PC-3 (cell line): ENCODE data around the gene MANSC1. TPM values are rescaled to one million over a fixed set of nuclear protein-coding genes. Genes with fewer than 3 reads are reported as not detected.

Source experiments
- ATAC-seq: fragments of 200-7000 bp; cut with Tn5 transposase; 2 replicates; pipeline ENCODE4 v1.9.1; 2020; ENCODE audit warnings: mild to moderate bottlenecking, moderate library complexity
- BruUV-seq: library from RNA; stranded (reverse); fragments of 400-500 nt; replicated peaks from 2 replicates; lab custom pipeline; 2021; lab: Mats Ljungman, UMichigan
- CTCF ChIA-PET: fragments of 300-600 bp; sonication (Branson Sonifier 250); formaldehyde crosslinking; loops from one replicate; lab custom pipeline; 2022; ENCODE audit warnings: antibody characterized with exemption; lab: Charles Lee
- POLR2A ChIA-PET: fragments of 300-600 bp; sonication (Branson Sonifier 250); formaldehyde crosslinking; loops from one replicate; lab custom pipeline; 2022; ENCODE audit warnings: antibody characterized with exemption; ENCODE audit not compliant: unreplicated experiment; lab: Charles Lee
- DNase-seq: peaks from one replicate; pipeline ENCODE4 v3.0.0-alpha.2; 2015
- H2AFZ ChIP-seq: fragments of 300-600 bp; sonication (generic); 2 replicates; pipeline ENCODE4 v1.6.0; 2016; ENCODE audit warnings: antibody characterized with exemption, low read length
- H3F3A ChIP-seq: fragments of 300-600 bp; sonication (generic); one replicate; pipeline ENCODE4 v1.6.0; 2017; ENCODE audit warnings: antibody characterized with exemption, low read length, control low read depth, mild to moderate bottlenecking; ENCODE audit not compliant: unreplicated experiment
- H3K27ac ChIP-seq: fragments of 300-600 bp; sonication (generic); 2 replicates; pipeline ENCODE4 v1.5.1; 2016; ENCODE audit warnings: mild to moderate bottlenecking, low read length
- H3K27me3 ChIP-seq: fragments of 300-600 bp; sonication (generic); 2 replicates; pipeline ENCODE4 v1.6.1; 2016; ENCODE audit warnings: low read length, mixed read lengths
- H3K36me3 ChIP-seq: fragments of 300-600 bp; sonication (generic); 2 replicates; pipeline ENCODE4 v1.6.1; 2016; ENCODE audit warnings: low read depth, mixed run types, low read length, mixed read lengths
- H3K4me1 ChIP-seq: fragments of 300-600 bp; sonication (generic); 2 replicates; pipeline ENCODE4 v1.5.1; 2016; ENCODE audit warnings: low read length; ENCODE audit not compliant: insufficient read depth
- H3K4me2 ChIP-seq: fragments of 300-600 bp; sonication (generic); 2 replicates; pipeline ENCODE4 v1.6.0; 2016; ENCODE audit warnings: low read length
- H3K4me3 ChIP-seq: fragments of 300-600 bp; sonication (generic); 2 replicates; pipeline ENCODE4 v1.5.1; 2016; ENCODE audit warnings: mild to moderate bottlenecking, low read length, mixed read lengths
- H3K79me2 ChIP-seq: fragments of 300-600 bp; sonication (generic); 2 replicates; pipeline ENCODE4 v1.6.1; 2017; ENCODE audit warnings: low read length, mixed read lengths
- H3K9ac ChIP-seq: fragments of 300-600 bp; sonication (generic); 2 replicates; pipeline ENCODE4 v1.6.0; 2016; ENCODE audit warnings: mild to moderate bottlenecking, low read length
- H3K9me2 ChIP-seq: fragments of 300-600 bp; sonication (generic); replicated peaks from 2 replicates; pipeline ENCODE4 v1.6.1; 2016; ENCODE audit warnings: mixed run types, low read length, mixed read lengths
- H3K9me3 ChIP-seq: fragments of 300-600 bp; sonication (generic); 2 replicates; pipeline ENCODE4 v1.6.1; 2016; ENCODE audit warnings: low read length, mixed read lengths
- H4K20me1 ChIP-seq: fragments of 300-600 bp; sonication (generic); 2 replicates; pipeline ENCODE4 v1.6.1; 2016; ENCODE audit warnings: low read length, mixed read lengths
- EZH2 ChIP-seq: fragments of 300-600 bp; sonication (generic); IDR thresholded peaks from one replicate; pipeline ENCODE4 v1.6.1; 2017; ENCODE audit warnings: antibody characterized with exemption, mild to moderate bottlenecking, low read length; ENCODE audit not compliant: unreplicated experiment
- EZH2phosphoT487 ChIP-seq: fragments of 300-600 bp; sonication (generic); IDR thresholded peaks from 2 replicates; pipeline ENCODE4 v1.6.1; 2018; ENCODE audit warnings: mild to moderate bottlenecking, antibody characterized with exemption, low read length, borderline replicate concordance
- intact Hi-C: fragments of 100-400 bp; cut with micrococcal nuclease; formaldehyde crosslinking; loops from 2 replicates; pipeline ENCODE4 v1.9.0; 2023
- total RNA-seq: library from RNA; depleted of rRNA; stranded (reverse); fragments of >200 nt; gene quantifications from 2 replicates; pipeline ENCODE4 v1.2.3, GENCODE V29; 2014
- TF ChIP-seq, protein P1 (sequence below): fragments of 300-600 bp; sonication (generic); conservative IDR thresholded peaks from 2 replicates; pipeline ENCODE4 v1.5.1; 2017; ENCODE audit warnings: antibody characterized with exemption, low read depth, mild to moderate bottlenecking, low read length

MANSC1 gene
- total RNA-seq, 1 experiment from 2014 or later, result 2.8 TPM

DNA sequence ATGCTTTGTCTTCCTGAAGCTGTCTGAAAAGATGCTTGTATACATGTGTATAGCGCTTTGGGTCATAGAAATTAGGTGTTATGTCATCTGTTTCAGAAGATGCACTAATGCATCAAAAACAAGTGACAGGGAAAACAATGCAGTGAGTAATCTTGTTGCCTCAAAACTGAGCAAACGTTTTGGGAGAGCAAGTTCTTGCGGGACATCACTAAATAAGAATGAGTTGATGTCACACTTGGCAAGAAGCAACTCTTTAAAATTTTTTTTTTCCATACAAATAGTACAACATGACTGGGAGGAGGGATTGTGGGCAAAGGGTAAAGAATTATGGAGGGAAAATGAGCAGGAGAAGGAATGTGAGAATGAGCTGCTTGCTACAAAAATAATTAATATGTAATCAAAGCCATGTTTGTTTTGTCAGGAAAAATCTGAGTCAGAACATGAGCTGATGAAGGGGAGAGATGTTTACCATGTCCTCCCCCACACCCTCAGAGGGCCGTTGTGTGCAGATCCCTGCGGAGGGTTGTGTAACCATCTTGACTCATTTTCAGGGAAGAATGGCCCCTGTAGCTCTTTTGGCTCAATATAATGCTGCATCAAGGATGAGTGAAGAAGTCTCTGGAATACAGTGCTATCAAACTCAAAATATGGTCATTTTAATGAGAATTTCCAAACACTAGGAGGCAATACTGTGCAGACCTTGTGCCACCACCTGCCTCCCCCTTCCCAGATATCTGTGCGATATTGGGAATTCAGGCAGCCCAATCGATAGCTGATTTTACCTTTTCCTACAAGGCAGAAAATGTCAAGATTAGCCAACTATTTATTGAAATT is 48.2 kb upstream of the MANSC1 start:
- Histone ChIP-seq H4K20me1 (no peaks in the 10 kb centered on the region), H3K36me3 (no peaks in the 10 kb centered on the region), H2AFZ (no peak overlapping the region), H3K9me2 (no peaks in the 10 kb centered on the region), H3K27ac (peak overlapping the region; percentile 81), H3K27me3 (no peaks in the 10 kb centered on the region), H3F3A (no peaks in the 10 kb centered on the region), H3K9ac (peak overlapping the region; percentile 38), H3K4me2 (peak overlapping the region; percentile 60), H3K4me1 (peaks cover 22% of the 10 kb centered on the region), H3K79me2 (no peaks in the 10 kb centered on the region), H3K9me3 (no peaks in the 10 kb centered on the region), H3K4me3 (no peak overlapping the region)
- intact Hi-C loops, result loop anchor here (5.0 kb wide), 1 partner anchor 164 kb away; the partner anchor contains the start of gene DUSP16
- ATAC-seq (peak; percentile 98), DNase-seq (peak; percentile 92)
- ChIA-PET POLR2A (interaction anchor here (0.6 to 0.7 kb wide), 4 partner anchors 36 to 316 kb away, joined by 3 to 7 read pairs (median 4); partner anchors contain the start of gene DUSP16), CTCF (interaction anchor here (0.5 to 0.7 kb wide), 3 partner anchors 63 to 318 kb away, joined by 3 to 11 read pairs (median 3); no protein-coding TSS in a partner anchor)
- TF ChIP-seq EZH2, result no peak
- TF ChIP-seq EZH2phosphoT487, result no peak
- TF ChIP-seq, protein P1, sequence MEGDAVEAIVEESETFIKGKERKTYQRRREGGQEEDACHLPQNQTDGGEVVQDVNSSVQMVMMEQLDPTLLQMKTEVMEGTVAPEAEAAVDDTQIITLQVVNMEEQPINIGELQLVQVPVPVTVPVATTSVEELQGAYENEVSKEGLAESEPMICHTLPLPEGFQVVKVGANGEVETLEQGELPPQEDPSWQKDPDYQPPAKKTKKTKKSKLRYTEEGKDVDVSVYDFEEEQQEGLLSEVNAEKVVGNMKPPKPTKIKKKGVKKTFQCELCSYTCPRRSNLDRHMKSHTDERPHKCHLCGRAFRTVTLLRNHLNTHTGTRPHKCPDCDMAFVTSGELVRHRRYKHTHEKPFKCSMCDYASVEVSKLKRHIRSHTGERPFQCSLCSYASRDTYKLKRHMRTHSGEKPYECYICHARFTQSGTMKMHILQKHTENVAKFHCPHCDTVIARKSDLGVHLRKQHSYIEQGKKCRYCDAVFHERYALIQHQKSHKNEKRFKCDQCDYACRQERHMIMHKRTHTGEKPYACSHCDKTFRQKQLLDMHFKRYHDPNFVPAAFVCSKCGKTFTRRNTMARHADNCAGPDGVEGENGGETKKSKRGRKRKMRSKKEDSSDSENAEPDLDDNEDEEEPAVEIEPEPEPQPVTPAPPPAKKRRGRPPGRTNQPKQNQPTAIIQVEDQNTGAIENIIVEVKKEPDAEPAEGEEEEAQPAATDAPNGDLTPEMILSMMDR, result peak; percentile 45
- no TSS peak for BruUV-seq

DNA sequence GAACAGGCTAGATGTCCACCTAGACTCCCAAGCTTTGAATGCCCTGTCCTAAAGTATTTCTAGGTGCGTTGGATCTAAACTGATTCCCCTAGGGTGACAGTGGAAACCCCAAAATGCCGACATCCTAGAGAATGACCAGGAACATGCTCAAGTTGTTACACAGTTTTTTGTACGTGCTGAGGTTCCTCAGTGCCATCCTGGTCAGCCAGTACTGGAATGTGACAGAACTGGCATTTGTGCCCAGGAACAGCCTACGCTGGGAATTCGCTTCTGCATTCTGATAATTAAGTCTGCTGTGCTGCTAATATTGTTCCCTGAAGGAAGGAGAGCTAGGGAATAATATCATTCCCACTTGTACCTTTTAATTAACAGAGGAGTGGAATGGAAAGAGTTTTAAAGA is 47.1 kb upstream of the MANSC1 start:
- Histone ChIP-seq H3K36me3 (no peaks in the 10 kb centered on the region), H3K9me2 (no peaks in the 10 kb centered on the region), H4K20me1 (no peaks in the 10 kb centered on the region), H3K27ac (peak overlapping the region; percentile 81; the same call in 1 of the 2 replicates), H3F3A (no peaks in the 10 kb centered on the region), H3K4me1 (peaks cover 22% of the 10 kb centered on the region), H3K4me3 (no peak overlapping the region), H2AFZ (no peak overlapping the region), H3K9ac (no peak overlapping the region), H3K9me3 (no peaks in the 10 kb centered on the region), H3K27me3 (no peaks in the 10 kb centered on the region), H3K79me2 (no peaks in the 10 kb centered on the region), H3K4me2 (peak overlapping the region; percentile 60; the same call in 1 of the 2 replicates)
- no TSS peak for BruUV-seq
- intact Hi-C loops, result loop anchor here (5.0 kb wide), 1 partner anchor 165 kb away; the partner anchor contains the start of gene DUSP16
- POLR2A ChIA-PET, result no interaction called here
- CTCF ChIA-PET, result no interaction called here
- ATAC-seq (no peak), DNase-seq (no peak)
- TF ChIP-seq, protein P1, result no peak
- TF ChIP-seq EZH2phosphoT487 (no peak), EZH2 (no peak)

DNA sequence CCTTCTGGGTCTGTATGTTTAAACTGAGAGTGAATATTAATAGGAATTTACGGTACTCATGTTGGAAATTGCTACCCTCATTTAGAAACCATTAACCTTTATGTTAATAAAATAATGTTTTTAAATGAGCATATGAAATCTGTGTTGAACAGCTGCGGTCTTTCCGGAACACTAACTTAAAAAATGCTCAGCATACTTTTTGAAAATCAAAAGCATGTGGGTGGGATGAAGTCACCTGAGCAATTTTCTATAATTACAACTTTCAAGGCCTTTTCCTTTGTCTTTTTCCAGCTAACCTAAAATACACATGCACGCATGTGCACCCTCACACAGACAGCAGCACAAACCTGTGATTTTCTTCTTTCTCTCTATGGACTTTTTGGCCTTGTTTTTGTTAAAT is 46.7 kb upstream of the MANSC1 start:
- Histone ChIP-seq H3K4me1 (peaks cover 22% of the 10 kb centered on the region), H3K4me3 (no peak overlapping the region), H3K4me2 (no peak overlapping the region), H3K9me2 (no peaks in the 10 kb centered on the region), H3K79me2 (no peaks in the 10 kb centered on the region), H2AFZ (no peak overlapping the region), H3K36me3 (no peaks in the 10 kb centered on the region), H3F3A (no peaks in the 10 kb centered on the region), H3K9me3 (no peaks in the 10 kb centered on the region), H4K20me1 (no peaks in the 10 kb centered on the region), H3K27ac (no peak overlapping the region), H3K9ac (no peak overlapping the region), H3K27me3 (no peaks in the 10 kb centered on the region)
- intact Hi-C loops, result loop anchor here (5.0 kb wide), 1 partner anchor 166 kb away; the partner anchor contains the start of gene DUSP16
- CTCF ChIA-PET, result no interaction called here
- no peak for ATAC-seq
- no TSS peak for BruUV-seq
- TF ChIP-seq EZH2 (no peak), EZH2phosphoT487 (no peak)
- TF ChIP-seq, protein P1, result no peak
- POLR2A ChIA-PET, result no interaction called here
- DNase-seq, result no peak
